Stimulated activated naive CD4-positive, alpha-beta T cell treated with Interleukin-2 at 50 U/mL for 16 hours (primary cell): ENCODE measurements around the gene RASA3.
A peak's percentile ranks its signal among the peaks of the same experiment; 100 is the strongest.
"Not testable (repeated sequence)": the region's sequence is repeated elsewhere in the genome, so short reads cannot be mapped to it uniquely, and the experiment has no call there.

ENCODE experiments used
- DNase-seq: peaks from one replicate; lab custom pipeline; 2025; lab: John Stamatoyannopoulos, UW

RASA3 gene

GRCh38 chr13:114080739-114081561 is 51.5 kb downstream of the RASA3 start:
- DNase-seq: no peak

GRCh38 chr13:114079601-114080536 is 52.6 kb downstream of the RASA3 start:
- no peak for DNase-seq

- no peak for DNase-seq
Observed at GRCh38 chr13:114078461-114079451, 53.7 kb downstream of the RASA3 start.

- DNase-seq: no peak
Observed at GRCh38 chr13:114077933-114078325, 54.5 kb downstream of the RASA3 start.

- DNase-seq: no peak
Observed at GRCh38 chr13:114077099-114077932, 55.1 kb downstream of the RASA3 start.

- DNase-seq: no peak
Observed at GRCh38 chr13:114076329-114077090, 55.9 kb downstream of the RASA3 start.

- DNase-seq: not testable (repeated sequence)
Observed at GRCh38 chr13:114075811-114076210, 56.6 kb downstream of the RASA3 start.

GRCh38 chr13:114074671-114075315 is 57.6 kb downstream of the RASA3 start:
- DNase-seq: no peak

GRCh38 chr13:114073881-114074612 is 58.4 kb downstream of the RASA3 start:
- DNase-seq: no peak

GRCh38 chr13:114072421-114072820 is 60.0 kb downstream of the RASA3 start:
- no peak for DNase-seq

GRCh38 chr13:114071991-114072390 is 60.4 kb downstream of the RASA3 start:
- no peak for DNase-seq

GRCh38 chr13:114071410-114071809 is 61.0 kb downstream of the RASA3 start:
- DNase-seq: no peak

GRCh38 chr13:114070098-114070799 is 62.2 kb downstream of the RASA3 start:
- DNase-seq: no peak

- no peak for DNase-seq
Observed at GRCh38 chr13:114069376-114070097, 62.9 kb downstream of the RASA3 start.

GRCh38 chr13:114068656-114069318 is 63.6 kb downstream of the RASA3 start:
- DNase-seq: no peak

- peak; percentile 43 for DNase-seq
Observed at GRCh38 chr13:114067886-114068651, 64.4 kb downstream of the RASA3 start.
